Neural cell (in vitro differentiated cells): Measurements from ENCODE around the gene LARP1.

Source experiments
- EZH2 ChIP-seq: fragments of 200-600, 300-800 bp; shearing (Covaris generic), sonication (generic); IDR thresholded peaks from 2 replicates; pipeline ENCODE4 v1.6.1; 2014; ENCODE audit warnings: antibody characterized with exemption, low read length, borderline replicate concordance, mild to moderate bottlenecking; ENCODE audit not compliant: insufficient read depth, poor library complexity, severe bottlenecking
- RAD21 ChIP-seq: fragments of 450-650 bp; conservative IDR thresholded peaks from 2 replicates; pipeline ENCODE4 v1.6.1; 2014; ENCODE audit warnings: antibody characterized with exemption, mild to moderate bottlenecking, moderate library complexity
- TAF1 ChIP-seq: IDR thresholded peaks from 2 replicates; pipeline ENCODE4 v1.6.1; 2012; ENCODE audit warnings: low read depth
- TF ChIP-seq, protein P1 (sequence below): fragments of 450-650 bp; IDR thresholded peaks from 2 replicates; pipeline ENCODE4 v1.5.1; 2014; ENCODE audit warnings: antibody characterized with exemption, mild to moderate bottlenecking, moderate library complexity; ENCODE audit not compliant: poor library complexity, severe bottlenecking

DNA sequence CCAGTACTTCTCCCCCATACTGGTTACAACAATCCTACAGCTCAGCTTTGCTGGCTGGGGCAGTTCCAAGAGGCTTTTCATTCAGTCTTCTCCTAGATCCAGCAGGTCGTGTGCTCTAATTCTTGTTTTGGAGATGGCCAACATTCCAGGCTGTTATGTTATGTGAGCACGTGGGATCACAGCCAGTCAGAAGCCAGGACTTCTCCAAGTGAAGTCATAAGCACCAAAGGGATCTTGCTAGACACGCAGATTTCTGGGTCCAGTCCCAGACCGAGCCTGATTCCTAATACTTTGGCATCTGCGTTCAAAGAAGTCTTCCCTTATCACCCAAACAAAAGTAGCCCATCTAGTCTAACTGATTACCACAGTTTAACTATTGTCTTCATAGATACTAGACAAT is 1.4 kb upstream of the LARP1 start:
- TF ChIP-seq TAF1: no peak
- TF ChIP-seq RAD21: no peak
- TF ChIP-seq, protein P1, sequence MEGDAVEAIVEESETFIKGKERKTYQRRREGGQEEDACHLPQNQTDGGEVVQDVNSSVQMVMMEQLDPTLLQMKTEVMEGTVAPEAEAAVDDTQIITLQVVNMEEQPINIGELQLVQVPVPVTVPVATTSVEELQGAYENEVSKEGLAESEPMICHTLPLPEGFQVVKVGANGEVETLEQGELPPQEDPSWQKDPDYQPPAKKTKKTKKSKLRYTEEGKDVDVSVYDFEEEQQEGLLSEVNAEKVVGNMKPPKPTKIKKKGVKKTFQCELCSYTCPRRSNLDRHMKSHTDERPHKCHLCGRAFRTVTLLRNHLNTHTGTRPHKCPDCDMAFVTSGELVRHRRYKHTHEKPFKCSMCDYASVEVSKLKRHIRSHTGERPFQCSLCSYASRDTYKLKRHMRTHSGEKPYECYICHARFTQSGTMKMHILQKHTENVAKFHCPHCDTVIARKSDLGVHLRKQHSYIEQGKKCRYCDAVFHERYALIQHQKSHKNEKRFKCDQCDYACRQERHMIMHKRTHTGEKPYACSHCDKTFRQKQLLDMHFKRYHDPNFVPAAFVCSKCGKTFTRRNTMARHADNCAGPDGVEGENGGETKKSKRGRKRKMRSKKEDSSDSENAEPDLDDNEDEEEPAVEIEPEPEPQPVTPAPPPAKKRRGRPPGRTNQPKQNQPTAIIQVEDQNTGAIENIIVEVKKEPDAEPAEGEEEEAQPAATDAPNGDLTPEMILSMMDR: no peak
- no peak for TF ChIP-seq EZH2
